Measurements from ENCODE around the gene ZFP36L2.
"Not testable (repeated sequence)": the region's sequence is repeated elsewhere in the genome, so short reads cannot be mapped to it uniquely, and the experiment has no call there.

Gene ZFP36L2

GRCh38 chr2:43206602-43207001, 19.8 kb downstream of the ZFP36L2 start:
- no peak for DNase-seq

DNA sequence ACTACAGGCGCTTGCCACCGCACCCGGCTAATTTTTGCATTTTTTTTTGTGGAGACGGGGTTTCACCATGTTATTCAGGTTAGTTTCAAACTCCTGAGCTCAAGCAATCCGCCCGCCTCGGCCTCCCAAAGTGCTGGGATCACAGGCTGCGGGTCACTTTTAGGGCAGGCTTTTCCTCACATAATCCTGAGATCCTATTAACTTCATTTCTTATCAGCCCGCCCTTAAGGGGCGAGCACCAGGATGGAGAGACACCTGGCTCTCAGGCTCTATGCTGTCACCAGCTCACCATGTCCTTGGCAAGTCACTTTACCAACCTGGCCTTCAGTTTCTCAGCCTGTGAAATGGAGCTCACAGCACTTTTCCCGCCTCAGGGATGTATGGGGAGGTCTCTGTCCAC, 23.0 kb downstream of the ZFP36L2 start:
- DNase-seq = no peak

- no peak for DNase-seq
Measured at GRCh38 chr2:43202289-43202688, 24.1 kb downstream of the ZFP36L2 start.

DNA sequence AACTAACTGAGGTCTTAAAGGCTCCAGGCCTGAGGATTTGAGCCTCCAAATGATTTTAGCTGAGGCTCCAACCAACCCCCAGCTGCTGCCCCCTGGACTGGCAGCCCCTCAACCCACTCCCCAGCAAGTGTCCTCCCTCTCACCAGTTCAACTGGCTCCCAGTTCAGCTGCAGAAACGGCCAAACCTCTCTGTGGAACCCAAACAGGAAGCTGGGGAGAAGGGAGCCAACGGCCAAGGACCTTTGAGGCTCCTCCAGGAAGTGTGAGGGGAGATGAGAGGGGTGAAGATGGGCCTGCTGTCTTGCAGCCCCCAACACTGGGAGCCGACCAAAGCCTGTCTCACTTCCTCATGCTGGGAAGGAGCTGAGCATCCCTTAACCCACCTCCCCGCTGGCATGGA, 24.9 kb downstream of the ZFP36L2 start:
- no peak for DNase-seq

GRCh38 chr2:43201016-43201415, 25.4 kb downstream of the ZFP36L2 start:
- no peak for DNase-seq

GRCh38 chr2:43199492-43200488, 26.6 kb downstream of the ZFP36L2 start:
- DNase-seq = peak; percentile 81

DNA sequence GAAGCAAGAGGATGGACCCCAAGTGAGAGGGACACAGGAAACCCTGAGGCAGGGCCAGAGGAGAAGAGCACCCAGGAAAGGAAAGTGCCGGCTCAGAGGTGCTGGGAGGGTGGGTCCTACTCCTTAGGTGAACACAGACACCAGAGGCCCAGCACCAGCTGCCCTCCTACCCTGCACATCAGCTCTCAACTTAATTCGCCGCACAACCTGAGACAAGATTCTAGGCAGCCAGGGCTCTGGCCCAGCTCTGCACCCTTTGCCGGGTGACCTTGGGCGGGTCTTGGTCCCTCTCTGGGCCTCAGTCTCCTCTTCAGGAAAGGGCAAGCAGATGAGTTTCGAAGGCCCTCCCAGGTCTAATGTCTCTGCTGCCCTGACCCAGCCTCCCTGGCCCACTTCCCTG, 28.1 kb downstream of the ZFP36L2 start:
- no peak for DNase-seq

GRCh38 chr2:43197588-43197896, 28.9 kb downstream of the ZFP36L2 start:
- no peak for DNase-seq

- DNase-seq = no peak
Measured at GRCh38 chr2:43196768-43197587, 29.4 kb downstream of the ZFP36L2 start.

DNA sequence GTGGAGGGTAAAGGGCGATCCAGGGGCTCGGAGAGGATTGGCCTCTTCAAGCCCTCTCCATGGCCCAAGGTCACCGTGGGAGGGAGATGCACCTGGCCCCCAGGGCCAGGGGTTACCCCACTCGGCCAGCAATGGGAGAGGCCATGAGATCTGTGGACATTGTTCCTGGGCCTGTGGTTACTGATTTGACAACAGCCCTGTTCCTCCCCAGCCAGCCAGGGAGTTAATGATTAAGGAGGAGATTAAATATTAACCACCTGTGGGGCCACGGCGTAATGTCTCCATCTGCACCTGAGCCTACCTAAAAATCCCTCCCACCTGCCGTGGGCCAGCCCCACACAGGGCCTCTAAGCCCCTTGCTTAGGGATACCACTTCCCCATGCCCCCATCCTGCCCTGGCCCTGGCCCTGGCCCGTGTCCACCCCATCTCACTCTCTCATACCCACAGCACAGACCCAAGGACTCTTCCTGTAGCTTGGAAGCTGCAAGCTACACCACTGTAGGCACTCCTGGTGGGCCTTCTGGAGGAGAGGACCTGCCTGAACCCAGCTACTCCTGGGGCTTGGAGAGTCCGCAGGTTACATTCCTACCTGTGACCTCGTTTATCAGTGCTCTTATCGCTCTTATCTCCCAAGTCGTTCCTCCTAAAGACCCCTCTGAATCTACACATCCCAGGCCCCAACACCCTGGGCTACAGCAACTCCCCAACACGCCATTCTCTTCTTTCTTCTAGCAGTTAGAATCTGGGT, 32.1 kb downstream of the ZFP36L2 start:
- peak; percentile 95 for DNase-seq

GRCh38 chr2:43193652-43194120, 32.7 kb downstream of the ZFP36L2 start:
- peak; percentile 73 for DNase-seq

- peak; percentile 45 for DNase-seq
Measured at GRCh38 chr2:43192744-43193651, 33.4 kb downstream of the ZFP36L2 start.

GRCh38 chr2:43191947-43192516, 34.4 kb downstream of the ZFP36L2 start:
- no peak for DNase-seq

DNA sequence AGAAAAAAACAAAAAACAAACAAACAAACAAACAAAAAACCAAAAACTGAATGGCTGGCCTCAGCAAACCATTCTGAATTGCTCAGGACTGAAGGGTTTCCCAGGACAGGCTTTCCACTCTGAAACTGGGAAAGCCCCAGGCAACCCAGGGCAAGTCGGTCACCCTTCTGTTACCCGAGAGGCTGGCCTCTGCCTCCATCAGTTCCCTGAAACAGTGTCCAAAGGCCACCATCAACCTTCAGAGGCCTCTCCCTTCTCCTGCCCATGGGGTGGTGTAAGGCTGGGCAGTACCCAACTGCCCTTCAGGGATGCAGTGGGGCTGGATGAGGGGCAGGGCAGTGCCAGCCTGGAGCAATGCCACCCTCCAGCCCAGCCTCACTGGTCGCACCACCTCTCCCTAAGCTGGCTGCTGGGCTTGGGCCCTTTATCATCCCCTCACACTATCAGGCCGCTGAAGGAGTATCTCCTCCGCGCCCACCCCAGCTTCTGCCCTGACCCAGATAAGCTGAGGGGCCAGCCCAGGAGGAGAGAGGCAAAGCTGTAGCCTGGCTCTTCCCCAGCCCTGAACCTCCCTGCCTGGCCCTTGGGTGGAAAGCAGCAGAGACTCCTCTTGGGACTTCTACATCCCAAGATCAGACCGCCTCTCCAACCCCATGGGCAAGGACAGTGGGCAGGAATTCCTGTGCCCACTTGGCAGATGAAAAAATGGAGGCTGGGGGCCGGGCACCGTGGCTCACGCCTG, 35.9 kb downstream of the ZFP36L2 start:
- DNase-seq = no peak

DNA sequence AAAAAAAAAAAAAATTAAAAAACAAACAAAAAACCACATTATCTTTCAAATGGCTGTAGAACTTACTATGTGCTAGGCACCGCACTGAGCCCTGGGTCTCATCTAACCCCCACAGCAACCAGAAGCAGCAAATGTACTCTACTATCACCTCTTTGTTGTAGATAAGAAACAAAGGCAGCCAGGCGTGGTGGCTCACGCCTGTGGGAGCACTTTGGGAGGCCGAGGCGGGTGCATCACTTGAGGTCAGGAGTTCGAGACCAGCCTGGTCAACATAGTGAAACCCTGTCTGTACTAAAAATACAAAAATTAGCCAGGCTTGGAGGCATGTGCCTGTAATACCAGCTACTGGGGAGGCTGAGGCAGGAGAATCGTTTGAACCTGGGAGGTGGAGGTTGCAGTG, 36.5 kb downstream of the ZFP36L2 start:
- not testable (repeated sequence) for DNase-seq

- DNase-seq = no peak
Measured at GRCh38 chr2:43188561-43189386, 37.6 kb downstream of the ZFP36L2 start.

DNA sequence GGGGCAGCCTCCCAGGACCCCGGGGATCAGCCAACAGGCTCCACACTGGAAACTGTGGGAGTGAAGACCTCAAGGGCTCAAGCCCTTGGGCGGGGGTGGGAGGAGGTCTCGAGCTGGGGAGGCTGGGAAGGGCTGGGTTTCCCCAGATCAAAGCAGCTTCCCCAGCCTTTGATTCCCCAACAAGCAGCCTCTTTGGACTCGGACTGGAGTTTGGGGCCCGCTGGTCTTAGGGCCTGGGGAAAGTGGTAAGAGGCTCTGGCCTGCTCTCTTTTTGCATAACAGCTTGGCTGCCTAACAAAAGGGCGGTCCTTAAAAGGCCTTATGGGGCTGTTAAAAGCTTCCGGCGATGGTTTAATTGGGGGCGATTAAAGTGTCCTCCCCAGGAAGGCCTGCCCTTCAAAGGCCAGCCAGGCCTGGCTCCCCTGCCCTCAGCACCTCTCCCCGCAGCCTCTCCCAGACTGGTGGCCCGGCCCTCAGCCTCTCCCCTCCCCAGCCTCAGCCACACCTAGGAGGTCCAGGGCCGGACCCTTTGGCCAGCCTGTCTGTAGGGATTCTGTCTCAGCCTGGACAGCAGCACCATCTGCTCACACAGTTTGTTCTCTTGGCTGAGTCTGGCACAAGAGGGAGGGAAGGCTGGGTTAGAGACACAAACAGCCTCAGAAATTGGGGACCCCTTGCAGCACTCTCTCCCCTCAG, 39.6 kb downstream of the ZFP36L2 start:
- no peak for DNase-seq

GRCh38 chr2:43186321-43186678, 40.1 kb downstream of the ZFP36L2 start:
- DNase-seq = no peak

GRCh38 chr2:43185146-43185545, 41.3 kb downstream of the ZFP36L2 start:
- DNase-seq = no peak

Data from DMS53 (cell line).